ENCODE results near the gene RPS6KA2.
"Not testable (repeated sequence)": the region's sequence is repeated elsewhere in the genome, so short reads cannot be mapped to it uniquely, and the experiment has no call there.

- peak; percentile 43 for TF ChIP-seq CTCF (IDR thresholded peaks at IDR 0.05; ENCODE audit: insufficient read depth, low read length)
- TF ChIP-seq REST (IDR thresholded peaks at IDR 0.05; ENCODE audit: insufficient replicate concordance, low read depth); POLR2AphosphoS5 (IDR thresholded peaks at IDR 0.05; ENCODE audit: low read depth); SPI1 (IDR thresholded peaks at IDR 0.05; ENCODE audit: borderline replicate concordance, low read depth); GABPA (IDR thresholded peaks at IDR 0.05; ENCODE audit: low read depth): not testable (repeated sequence)
These were observed 226.3 kb downstream of the RPS6KA2 start for GRCh38 chr6:166400649-166401250.

Data from HL-60 (cell line).